Neural crest cell (in vitro differentiated cells): ENCODE results near the gene RPS26. TPM values are rescaled to one million over a fixed set of nuclear protein-coding genes. Genes with fewer than 3 reads are reported as not detected.
A peak's percentile ranks its signal among the peaks of the same experiment; 100 is the strongest.
"Not testable (repeated sequence)": the region's sequence is repeated elsewhere in the genome, so short reads cannot be mapped to it uniquely, and the experiment has no call there.

Experiments used
- DNase-seq: peaks from one replicate; pipeline ENCODE4 v3.0.0; 2021; ENCODE audit warnings: low read depth, mixed read lengths, low spot score
- H3K27ac Mint-ChIP-seq: one replicate; pipeline ENCODE4 v1.8.0; 2021; ENCODE audit warnings: mild to moderate bottlenecking, mixed read lengths; ENCODE audit not compliant: unreplicated experiment
- H3K27me3 Mint-ChIP-seq: 2 replicates; pipeline ENCODE4 v1.8.0; 2021; ENCODE audit warnings: low read depth, mild to moderate bottlenecking, mixed read lengths
- H3K36me3 Mint-ChIP-seq: 2 replicates; pipeline ENCODE4 v1.8.0; 2021; ENCODE audit warnings: low read depth, mild to moderate bottlenecking, mixed read lengths
- H3K4me1 Mint-ChIP-seq: 2 replicates; pipeline ENCODE4 v1.8.0; 2021; ENCODE audit warnings: mixed read lengths
- H3K4me3 Mint-ChIP-seq: one replicate; pipeline ENCODE4 v1.8.0; 2021; ENCODE audit warnings: mild to moderate bottlenecking, mixed read lengths
- H3K9me3 Mint-ChIP-seq: 2 replicates; pipeline ENCODE4 v1.8.0; 2021; ENCODE audit warnings: mixed read lengths
- CTCF ChIP-seq: fragments of 200-600 bp; sonication (generic); conservative IDR thresholded peaks from 2 replicates; pipeline ENCODE4 v1.5.0; 2021; ENCODE audit warnings: antibody characterized with exemption, mild to moderate bottlenecking
- total RNA-seq: library from RNA; stranded (reverse); gene quantifications from 2 replicates; pipeline ENCODE4 v1.2.1, GENCODE V29; 2021

The RPS26 gene
- total RNA-seq, 1 donor from 2014 or later = 32.3 TPM

GRCh38 chr12:55997535-55997859 lies 44.2 kb upstream of the RPS26 start:
- peaks cover 12% of the 10 kb centered on the region for H3K36me3 Mint-ChIP-seq
- peaks cover 33% of the 10 kb centered on the region for H3K4me1 Mint-ChIP-seq
- H3K9me3 Mint-ChIP-seq = no peaks in the 10 kb centered on the region
- H3K27ac Mint-ChIP-seq = peak overlapping the region; percentile 93
- H3K4me3 Mint-ChIP-seq = peak overlapping the region; percentile 94
- DNase-seq = no peak
- no peaks in the 10 kb centered on the region for H3K27me3 Mint-ChIP-seq
- TF ChIP-seq CTCF = no peak

- H3K4me3 Mint-ChIP-seq = peak overlapping the region; percentile 65
- peak overlapping the region; percentile 32 for H3K27ac Mint-ChIP-seq
- not testable (repeated sequence) for DNase-seq, H3K9me3 Mint-ChIP-seq, H3K27me3 Mint-ChIP-seq
- peaks cover 20% of the 10 kb centered on the region for H3K36me3 Mint-ChIP-seq
- H3K4me1 Mint-ChIP-seq = peaks cover 33% of the 10 kb centered on the region
Measured at GRCh38 chr12:55999522-55999921, 42.2 kb upstream of the RPS26 start.

- H3K9me3 Mint-ChIP-seq, H3K27me3 Mint-ChIP-seq: not testable (repeated sequence)
- H3K4me1 Mint-ChIP-seq = peaks cover 33% of the 10 kb centered on the region
Measured at GRCh38 chr12:55999999-56000540, 41.6 kb upstream of the RPS26 start.

GRCh38 chr12:56001487-56002100 lies 40.1 kb upstream of the RPS26 start:
- H3K4me3 Mint-ChIP-seq = peak overlapping the region; percentile 58
- H3K36me3 Mint-ChIP-seq = peaks cover 26% of the 10 kb centered on the region
- H3K27ac Mint-ChIP-seq = no peak overlapping the region
- no peak for DNase-seq
- peaks cover 30% of the 10 kb centered on the region for H3K4me1 Mint-ChIP-seq
- H3K9me3 Mint-ChIP-seq = no peaks in the 10 kb centered on the region
- no peak for TF ChIP-seq CTCF
- H3K27me3 Mint-ChIP-seq = no peaks in the 10 kb centered on the region

More at GRCh38 chr12:55999999-56000540, 41.6 kb upstream of the RPS26 start:
- Mint-ChIP-seq H3K36me3 (peaks cover 26% of the 10 kb centered on the region), H3K4me3 (peak overlapping the region; percentile 65)
- H3K27ac Mint-ChIP-seq, DNase-seq: not testable (repeated sequence)

GRCh38 chr12:56003376-56003775 lies 38.3 kb upstream of the RPS26 start:
- H3K4me3 Mint-ChIP-seq = peak overlapping the region; percentile 67
- DNase-seq, H3K27me3 Mint-ChIP-seq, H3K27ac Mint-ChIP-seq, H3K9me3 Mint-ChIP-seq: not testable (repeated sequence)
- H3K36me3 Mint-ChIP-seq = peaks cover 32% of the 10 kb centered on the region
- peaks cover 28% of the 10 kb centered on the region for H3K4me1 Mint-ChIP-seq

- TF ChIP-seq CTCF = no peak
- Mint-ChIP-seq H3K36me3 (peaks cover 32% of the 10 kb centered on the region), H3K4me3 (peak overlapping the region; percentile 86)
Measured at GRCh38 chr12:56004211-56004610, 37.5 kb upstream of the RPS26 start.

More at GRCh38 chr12:56004211-56004610, 37.5 kb upstream of the RPS26 start:
- DNase-seq = no peak
- no peaks in the 10 kb centered on the region for H3K9me3 Mint-ChIP-seq
- peaks cover 28% of the 10 kb centered on the region for H3K4me1 Mint-ChIP-seq
- no peaks in the 10 kb centered on the region for H3K27me3 Mint-ChIP-seq
- H3K27ac Mint-ChIP-seq = no peak overlapping the region
